SJCRH30 (cell line): ENCODE measurements around the gene DMD. TPM values are rescaled to one million over a fixed set of nuclear protein-coding genes. Genes with fewer than 3 reads are reported as not detected.
A peak's percentile ranks its signal among the peaks of the same experiment; 100 is the strongest.

Experiments
- DNase-seq, 2 experiments: peaks; one replicate each; pipeline ENCODE4 v3.0.0-alpha.2; 2015 to 2020
- H3K27ac ChIP-seq: fragments of 250-450 bp; sonication (Bioruptor Pico); 2 replicates; pipeline ENCODE4 v1.5.1; 2020; ENCODE audit warnings: mild to moderate bottlenecking, moderate library complexity
- H3K27me3 ChIP-seq: fragments of 250-450 bp; sonication (Bioruptor Pico); 2 replicates; pipeline ENCODE4 v1.5.1; 2020; ENCODE audit warnings: mild to moderate bottlenecking, moderate library complexity
- H3K36me3 ChIP-seq: fragments of 250-450 bp; sonication (Bioruptor Pico); 2 replicates; pipeline ENCODE4 v1.5.1; 2020; ENCODE audit warnings: mild to moderate bottlenecking, moderate library complexity
- H3K4me1 ChIP-seq: fragments of 250-450 bp; sonication (Bioruptor Pico); 2 replicates; pipeline ENCODE4 v1.5.1; 2020; ENCODE audit warnings: mild to moderate bottlenecking, moderate library complexity
- H3K4me3 ChIP-seq: fragments of 250-450 bp; sonication (Bioruptor Pico); 2 replicates; pipeline ENCODE4 v1.5.1; 2020; ENCODE audit warnings: mild to moderate bottlenecking, moderate library complexity
- H3K9me3 ChIP-seq: fragments of 250-450 bp; sonication (Bioruptor Pico); replicated peaks from 2 replicates; pipeline ENCODE4 v1.5.1; 2020; ENCODE audit warnings: mild to moderate bottlenecking, moderate library complexity
- total RNA-seq: library from RNA; depleted of rRNA; stranded (reverse); fragments of >200 nt; shearing (Covaris generic); gene quantifications from 2 replicates; pipeline ENCODE4 v1.2.3, GENCODE V29; 2014

The DMD gene
- total RNA-seq, 1 experiment from 2014 or later = 94.8 TPM

- Histone ChIP-seq H3K4me3 (peak overlapping the region; percentile 72), H3K36me3 (no peaks in the 10 kb centered on the region), H3K27me3 (no peaks in the 10 kb centered on the region), H3K4me1 (peaks cover 22% of the 10 kb centered on the region), H3K27ac (peak overlapping the region; percentile 98), H3K9me3 (no peaks in the 10 kb centered on the region)
- peak; percentile 39 to 83 for DNase-seq
Measured at GRCh38 chrX:31323658-31324057, 1887.7 kb downstream of the DMD start.

GRCh38 chrX:31320740-31321139 is 1890.6 kb downstream of the DMD start:
- H3K36me3 ChIP-seq = no peaks in the 10 kb centered on the region
- no peaks in the 10 kb centered on the region for H3K27me3 ChIP-seq
- H3K9me3 ChIP-seq = no peaks in the 10 kb centered on the region
- H3K27ac ChIP-seq = peak overlapping the region; percentile 12; the same call in 1 of the 2 replicates
- H3K4me3 ChIP-seq = no peak overlapping the region; the same call in 1 of the 2 replicates
- H3K4me1 ChIP-seq = peaks cover 22% of the 10 kb centered on the region
- no peak for DNase-seq

- Histone ChIP-seq H3K4me3 (no peak overlapping the region), H3K9me3 (no peaks in the 10 kb centered on the region), H3K36me3 (no peaks in the 10 kb centered on the region), H3K4me1 (peaks cover 20% of the 10 kb centered on the region), H3K27ac (no peak overlapping the region), H3K27me3 (no peaks in the 10 kb centered on the region)
- no peak for DNase-seq
Measured at GRCh38 chrX:31319586-31319985, 1891.8 kb downstream of the DMD start.

GRCh38 chrX:31318866-31319265 is 1892.5 kb downstream of the DMD start:
- no peak overlapping the region for H3K4me3 ChIP-seq
- DNase-seq = no peak
- no peaks in the 10 kb centered on the region for H3K27me3 ChIP-seq
- H3K27ac ChIP-seq = no peak overlapping the region
- peaks cover 15% of the 10 kb centered on the region for H3K4me1 ChIP-seq
- no peaks in the 10 kb centered on the region for H3K9me3 ChIP-seq
- no peaks in the 10 kb centered on the region for H3K36me3 ChIP-seq

- Histone ChIP-seq H3K27me3 (no peaks in the 10 kb centered on the region), H3K4me3 (no peak overlapping the region), H3K4me1 (peaks cover 15% of the 10 kb centered on the region), H3K9me3 (no peaks in the 10 kb centered on the region), H3K36me3 (no peaks in the 10 kb centered on the region; the same call in 1 of the 2 replicates), H3K27ac (no peak overlapping the region)
- DNase-seq = no peak
Measured at GRCh38 chrX:31316340-31316991, 1894.9 kb downstream of the DMD start.

GRCh38 chrX:31314921-31315320 is 1896.4 kb downstream of the DMD start:
- H3K9me3 ChIP-seq = no peaks in the 10 kb centered on the region
- DNase-seq = no peak
- no peaks in the 10 kb centered on the region; the same call in 1 of the 2 replicates for H3K36me3 ChIP-seq
- H3K27me3 ChIP-seq = no peaks in the 10 kb centered on the region
- peaks cover 10% of the 10 kb centered on the region for H3K4me1 ChIP-seq
- H3K27ac ChIP-seq = no peak overlapping the region
- H3K4me3 ChIP-seq = no peak overlapping the region

- no peak overlapping the region for H3K4me3 ChIP-seq
- H3K27me3 ChIP-seq = no peaks in the 10 kb centered on the region
- H3K27ac ChIP-seq = no peak overlapping the region
- no peak for DNase-seq
- H3K36me3 ChIP-seq = no peaks in the 10 kb centered on the region; the same call in 1 of the 2 replicates
- H3K9me3 ChIP-seq = no peaks in the 10 kb centered on the region
- H3K4me1 ChIP-seq = no peaks in the 10 kb centered on the region
Measured at GRCh38 chrX:31307952-31308351, 1903.4 kb downstream of the DMD start.

GRCh38 chrX:31302573-31303075 is 1908.7 kb downstream of the DMD start:
- Histone ChIP-seq H3K27ac (no peak overlapping the region), H3K36me3 (no peaks in the 10 kb centered on the region), H3K9me3 (no peaks in the 10 kb centered on the region), H3K27me3 (no peaks in the 10 kb centered on the region), H3K4me3 (no peak overlapping the region), H3K4me1 (no peaks in the 10 kb centered on the region)
- no peak for DNase-seq

GRCh38 chrX:31301941-31302340 is 1909.4 kb downstream of the DMD start:
- DNase-seq = no peak
- no peaks in the 10 kb centered on the region for H3K9me3 ChIP-seq
- H3K4me3 ChIP-seq = no peak overlapping the region
- H3K27me3 ChIP-seq = no peaks in the 10 kb centered on the region
- H3K36me3 ChIP-seq = no peaks in the 10 kb centered on the region
- H3K27ac ChIP-seq = no peak overlapping the region
- no peaks in the 10 kb centered on the region for H3K4me1 ChIP-seq

GRCh38 chrX:31301203-31301602 is 1910.1 kb downstream of the DMD start:
- Histone ChIP-seq H3K9me3 (no peaks in the 10 kb centered on the region), H3K4me3 (no peak overlapping the region), H3K4me1 (no peaks in the 10 kb centered on the region), H3K36me3 (no peaks in the 10 kb centered on the region), H3K27me3 (no peaks in the 10 kb centered on the region), H3K27ac (no peak overlapping the region)
- DNase-seq = no peak

GRCh38 chrX:31298916-31299315 is 1912.4 kb downstream of the DMD start:
- no peak overlapping the region for H3K27ac ChIP-seq
- no peak overlapping the region for H3K4me3 ChIP-seq

GRCh38 chrX:31297881-31298280 is 1913.5 kb downstream of the DMD start:
- Histone ChIP-seq H3K27ac (no peak overlapping the region), H3K27me3 (no peaks in the 10 kb centered on the region), H3K4me1 (no peaks in the 10 kb centered on the region), H3K36me3 (no peaks in the 10 kb centered on the region), H3K9me3 (no peaks in the 10 kb centered on the region), H3K4me3 (no peak overlapping the region)
- no peak for DNase-seq

More at GRCh38 chrX:31298916-31299315, 1912.4 kb downstream of the DMD start:
- Histone ChIP-seq H3K27me3 (no peaks in the 10 kb centered on the region), H3K4me1 (no peaks in the 10 kb centered on the region), H3K9me3 (no peaks in the 10 kb centered on the region), H3K36me3 (no peaks in the 10 kb centered on the region)
- no peak for DNase-seq

- Histone ChIP-seq H3K4me3 (no peak overlapping the region), H3K4me1 (no peaks in the 10 kb centered on the region), H3K27ac (no peak overlapping the region), H3K9me3 (no peaks in the 10 kb centered on the region), H3K36me3 (no peaks in the 10 kb centered on the region), H3K27me3 (no peaks in the 10 kb centered on the region)
- no peak for DNase-seq
Measured at GRCh38 chrX:31294475-31294874, 1916.9 kb downstream of the DMD start.

GRCh38 chrX:31293409-31293808 is 1917.9 kb downstream of the DMD start:
- no peak overlapping the region for H3K4me3 ChIP-seq
- H3K36me3 ChIP-seq = no peaks in the 10 kb centered on the region
- no peaks in the 10 kb centered on the region for H3K9me3 ChIP-seq
- no peak overlapping the region for H3K27ac ChIP-seq
- H3K27me3 ChIP-seq = no peaks in the 10 kb centered on the region
- H3K4me1 ChIP-seq = no peaks in the 10 kb centered on the region
- DNase-seq = no peak

- H3K4me3 ChIP-seq = no peak overlapping the region
- H3K36me3 ChIP-seq = no peaks in the 10 kb centered on the region
- H3K4me1 ChIP-seq = no peaks in the 10 kb centered on the region
- no peaks in the 10 kb centered on the region for H3K27me3 ChIP-seq
- H3K9me3 ChIP-seq = no peaks in the 10 kb centered on the region
- DNase-seq = no peak
- H3K27ac ChIP-seq = no peak overlapping the region
Measured at GRCh38 chrX:31291131-31291530, 1920.2 kb downstream of the DMD start.

- Histone ChIP-seq H3K27ac (no peak overlapping the region), H3K36me3 (no peaks in the 10 kb centered on the region), H3K9me3 (no peaks in the 10 kb centered on the region), H3K4me3 (no peak overlapping the region), H3K27me3 (no peaks in the 10 kb centered on the region), H3K4me1 (no peaks in the 10 kb centered on the region)
- DNase-seq = no peak
Measured at GRCh38 chrX:31287861-31288260, 1923.5 kb downstream of the DMD start.
